A549 (cell line): ENCODE measurements around the gene PAXX. TPM values are rescaled to one million over a fixed set of nuclear protein-coding genes. Genes with fewer than 3 reads are reported as not detected.

Experiments used
- ATAC-seq, 2 experiments: fragments of 200-7000 bp in 1 of 2; fragments of >200 bp in 1 of 2; cut with Nextera tagmentation in 1 of 2; cut with Tn5 transposase in 1 of 2; 3 replicates each; pipeline versions ENCODE4 v1.8.0 to v1.9.1; 2018 to 2020; ENCODE audit warnings: mild to moderate bottlenecking in 1 of 2, moderate library complexity in 1 of 2
- CTCF ChIA-PET: fragments of 300-600 bp; sonication (Branson Sonifier 250); formaldehyde crosslinking; extraction: SDS; loops from one replicate; lab custom pipeline; 2021; ENCODE audit warnings: antibody characterized with exemption, inconsistent platforms; lab: Yijun Ruan, JAX
- POLR2A ChIA-PET: fragments of 350-600 bp; formaldehyde crosslinking; extraction: SDS; loops from one replicate; lab custom pipeline; 2021; ENCODE audit warnings: antibody characterized with exemption, inconsistent platforms; lab: Yijun Ruan, JAX
- DNase-seq, 2 experiments: peaks; one replicate each; pipeline versions ENCODE4 v3.0.0 to v3.0.0-alpha.2; 2011 to 2016; ENCODE audit warnings: low read depth in 1 of 2, low spot score in 1 of 2
- FAIRE-seq: peaks from 2 replicates; lab custom pipeline; 2011; peaks lifted over from hg19 to GRCh38; lab: Jason Lieb, UNC
- H3K27ac ChIP-seq, 2 experiments: fragments of >200 bp; sonication (Bioruptor Twin); formaldehyde crosslinking; 3 replicates each; pipeline ENCODE4 v1.5.1; 2016 to 2017
- H3K4me1 ChIP-seq: fragments of >200 bp; sonication (Bioruptor Twin); formaldehyde crosslinking; 3 replicates; pipeline ENCODE4 v1.6.1; 2016
- H3K4me2 ChIP-seq: fragments of >200 bp; sonication (Bioruptor Twin); formaldehyde crosslinking; 3 replicates; pipeline ENCODE4 v1.6.1; 2016
- H3K4me3 ChIP-seq: fragments of >200 bp; sonication (Bioruptor Twin); formaldehyde crosslinking; 3 replicates; pipeline ENCODE4 v1.5.1; 2016
- H3K9me3 ChIP-seq: fragments of >200 bp; sonication (Bioruptor Twin); formaldehyde crosslinking; 3 replicates; pipeline ENCODE4 v1.6.1; 2016
- BHLHE40 ChIP-seq: IDR thresholded peaks from 2 replicates; pipeline ENCODE4 v1.6.1; 2012; ENCODE audit warnings: low read depth, low read length, inconsistent platforms
- CEBPB ChIP-seq, 2 experiments: fragments of >200 bp in 1 of 2; sonication (Bioruptor Twin) in 1 of 2; formaldehyde crosslinking in 1 of 2; IDR thresholded peaks; 2 replicates each; pipeline ENCODE4 v1.6.1; 2012 to 2016
- CHD4 ChIP-seq: fragments of 200-600 bp; sonication (generic); IDR thresholded peaks from 2 replicates; pipeline ENCODE4 v1.6.1; 2016; ENCODE audit warnings: antibody characterized with exemption, mild to moderate bottlenecking, borderline replicate concordance
- EHMT2 ChIP-seq: fragments of 200-600 bp; sonication (generic); IDR thresholded peaks from 2 replicates; pipeline ENCODE4 v1.6.1; 2016; ENCODE audit warnings: antibody characterized with exemption, low read depth, mild to moderate bottlenecking, moderate library complexity
- ELK1 ChIP-seq: fragments of 150-350 bp; IDR thresholded peaks from 2 replicates; pipeline ENCODE4 v1.6.1; 2014; ENCODE audit warnings: low read depth, mild to moderate bottlenecking, low read length
- ESRRA ChIP-seq: fragments of 150-350 bp; IDR thresholded peaks from 2 replicates; pipeline ENCODE4 v1.6.1; 2014; ENCODE audit warnings: mild to moderate bottlenecking, low read length, borderline replicate concordance
- FOSL2 ChIP-seq, 2 experiments: fragments of 450-650 bp in 1 of 2; fragments of >200 bp in 1 of 2; sonication (Bioruptor Twin) in 1 of 2; formaldehyde crosslinking; IDR thresholded peaks; 2 replicates each; pipeline versions ENCODE4 v1.5.0 to v1.6.1; 2016 to 2020; ENCODE audit warnings: mild to moderate bottlenecking in 1 of 2, moderate library complexity in 1 of 2
- FOXS1 ChIP-seq: fragments of 250-450 bp; sonication (Bioruptor Pico); IDR thresholded peaks from 2 replicates; pipeline ENCODE4 v1.5.0; 2020; ENCODE audit warnings: mild to moderate bottlenecking, moderate library complexity
- HDAC2 ChIP-seq: fragments of 200-600 bp; sonication (generic); IDR thresholded peaks from 2 replicates; pipeline ENCODE4 v1.6.1; 2016
- HOXB13 ChIP-seq: fragments of 250-450 bp; sonication (Bioruptor Pico); IDR thresholded peaks from 2 replicates; pipeline ENCODE4 v1.5.0; 2020; ENCODE audit warnings: low read depth, mild to moderate bottlenecking, moderate library complexity
- KDM1A ChIP-seq: fragments of 200-600 bp; sonication (generic); IDR thresholded peaks from 2 replicates; pipeline ENCODE4 v1.6.1; 2016; ENCODE audit warnings: low read depth, mild to moderate bottlenecking
- KDM5A ChIP-seq: fragments of 200-600 bp; sonication (generic); IDR thresholded peaks from 2 replicates; pipeline ENCODE4 v1.6.1; 2016; ENCODE audit warnings: antibody characterized with exemption, mild to moderate bottlenecking
- NFE2L2 ChIP-seq: fragments of 150-350 bp; conservative IDR thresholded peaks from 2 replicates; pipeline ENCODE4 v1.6.1; 2014; ENCODE audit warnings: low read length
- POLR2A ChIP-seq: IDR thresholded peaks from 2 replicates; pipeline ENCODE4 v1.6.1; 2012; ENCODE audit warnings: mild to moderate bottlenecking, low read length
- POLR2AphosphoS2 ChIP-seq: conservative IDR thresholded peaks from 2 replicates; pipeline ENCODE4 v1.6.1; 2012; ENCODE audit warnings: low read length, improper control_type of control experiment, inconsistent platforms
- RCOR1 ChIP-seq: fragments of 150-350 bp; IDR thresholded peaks from 2 replicates; pipeline ENCODE4 v1.6.1; 2014; ENCODE audit warnings: antibody characterized with exemption, low read length, low read depth
- SREBF2 ChIP-seq: fragments of 450-650 bp; IDR thresholded peaks from 2 replicates; pipeline ENCODE4 v1.6.1; 2014; ENCODE audit warnings: mild to moderate bottlenecking, moderate library complexity
- USF2 ChIP-seq: fragments of 450-650 bp; IDR thresholded peaks from 2 replicates; pipeline ENCODE4 v1.6.1; 2014; ENCODE audit warnings: antibody characterized with exemption
- WGBS: methylation state at CpG from one replicate; pipeline ENCODE4 v1.1.6; 2017; ENCODE audit errors: missing lambda C conversion rate; 5-methylcytosine and 5-hydroxymethylcytosine counted together
- polyA plus RNA-seq, 4 experiments: library from polyadenylated mRNA; depleted of rRNA in 3 of 4; stranded (reverse); fragments of >200 nt; fragmentation: RNase III in 1 of 4; extraction: RNeasy Plus Mini Kit Qiagen cat#74134 plus additional on column Dnase treatment in 1 of 4; gene quantifications; 2 replicates in 3 of 4; 3 replicates in 1 of 4; pipeline ENCODE4 v1.2.3, GENCODE V29; 2011 to 2017
- TF ChIP-seq, protein P1 (sequence below): fragments of 250-450 bp; sonication (Bioruptor Pico); IDR thresholded peaks from 2 replicates; pipeline ENCODE4 v1.5.0; 2020; ENCODE audit warnings: low read depth, mild to moderate bottlenecking, moderate library complexity

PAXX gene
- polyA plus RNA-seq, 2 of the 4 experiments (the other 2 are of a cell fraction): 15.6 to 53.2 TPM

GRCh38 chr9:137009217-137009616, 17.0 kb downstream of the PAXX start:
- no peak overlapping the region for H3K27ac ChIP-seq
- TF ChIP-seq NFE2L2 (no peak), KDM1A (no peak)
- TF ChIP-seq, all 56 proteins: peak for 0
- ATAC-seq (no peak), DNase-seq (no peak), FAIRE-seq (no peak)
- Histone ChIP-seq H3K9me3 (no peaks in the 10 kb centered on the region), H3K4me2 (no peak overlapping the region), H3K4me1 (peaks cover 5% of the 10 kb centered on the region; the same call in 2 of the 3 replicates), H3K4me3 (no peak overlapping the region)
- CTCF ChIA-PET: interaction anchor here (1.0 to 2.9 kb wide), 3 partner anchors 18 to 26 kb away, joined by 4 to 13 read pairs (median 4); no protein-coding TSS in a partner anchor
- POLR2A ChIA-PET: interaction anchor here (0.6 kb wide), 1 partner anchor 17 kb away, joined by 3 read pairs; the partner anchor contains the start of gene PAXX
- WGBS: 90% methylated on average over 9 of the region's 18 CpGs

DNA sequence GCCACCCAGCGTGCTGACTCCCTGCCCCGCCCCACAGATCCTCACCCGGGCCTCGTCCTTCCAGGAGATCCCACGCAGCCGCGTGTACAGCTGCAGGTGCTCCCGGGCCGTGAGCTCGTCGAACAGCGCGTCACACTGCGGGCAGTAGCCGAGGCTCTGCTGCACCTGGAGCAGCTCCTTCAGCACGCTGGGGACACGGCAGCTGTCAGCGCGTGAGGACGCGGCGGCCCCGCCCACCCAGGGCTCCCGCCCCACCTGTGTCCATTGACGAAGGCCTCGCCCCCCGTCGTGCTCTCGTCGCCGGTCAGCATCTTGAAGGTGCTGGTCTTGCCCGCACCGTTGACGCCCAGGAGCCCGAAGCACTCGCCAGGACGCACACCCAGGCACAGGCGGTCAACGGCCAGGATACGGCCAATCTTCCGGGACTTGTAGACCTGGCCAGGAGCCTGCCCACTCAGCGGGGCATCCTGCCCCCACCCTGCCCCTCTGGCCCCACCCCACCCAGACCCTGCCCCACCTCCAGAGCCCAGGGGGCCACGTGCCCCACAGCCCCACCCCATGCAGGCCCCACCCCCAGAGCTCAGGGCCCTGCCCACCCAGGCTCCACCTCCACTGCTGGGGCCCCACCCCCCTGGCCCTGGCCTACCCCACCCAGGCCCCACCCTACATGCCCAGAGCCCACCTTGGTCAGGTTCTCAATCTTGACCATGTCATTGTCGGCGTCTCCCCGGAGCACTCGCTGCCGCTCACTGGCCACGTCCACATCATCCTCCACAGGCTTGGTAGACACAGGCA, 17.9 kb downstream of the PAXX start:
- ChIA-PET CTCF (interaction anchor here (1.0 to 2.9 kb wide), 4 partner anchors 15 to 25 kb away, joined by 4 to 13 read pairs (median 4); no protein-coding TSS in a partner anchor), POLR2A (no interaction called here)
- ATAC-seq (no peak), FAIRE-seq (no peak), DNase-seq (no peak)
- Histone ChIP-seq H3K4me3 (no peak overlapping the region), H3K27ac (no peak overlapping the region), H3K4me2 (no peak overlapping the region), H3K4me1 (peaks cover 5% of the 10 kb centered on the region; the same call in 2 of the 3 replicates), H3K9me3 (no peaks in the 10 kb centered on the region)
- TF ChIP-seq, protein P1, sequence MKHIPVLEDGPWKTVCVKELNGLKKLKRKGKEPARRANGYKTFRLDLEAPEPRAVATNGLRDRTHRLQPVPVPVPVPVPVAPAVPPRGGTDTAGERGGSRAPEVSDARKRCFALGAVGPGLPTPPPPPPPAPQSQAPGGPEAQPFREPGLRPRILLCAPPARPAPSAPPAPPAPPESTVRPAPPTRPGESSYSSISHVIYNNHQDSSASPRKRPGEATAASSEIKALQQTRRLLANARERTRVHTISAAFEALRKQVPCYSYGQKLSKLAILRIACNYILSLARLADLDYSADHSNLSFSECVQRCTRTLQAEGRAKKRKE (CRISPR knock-in tag): no peak
- TF ChIP-seq HDAC2: no peak
- TF ChIP-seq KDM1A: no peak
- TF ChIP-seq ELK1: no peak
- no peak for TF ChIP-seq SREBF2
- no peak for TF ChIP-seq POLR2AphosphoS2
- TF ChIP-seq FOXS1 (CRISPR knock-in tag): no peak
- no peak for TF ChIP-seq EHMT2
- no peak for TF ChIP-seq POLR2A
- 94% methylated on average over 32 of the region's 49 CpGs for WGBS

DNA sequence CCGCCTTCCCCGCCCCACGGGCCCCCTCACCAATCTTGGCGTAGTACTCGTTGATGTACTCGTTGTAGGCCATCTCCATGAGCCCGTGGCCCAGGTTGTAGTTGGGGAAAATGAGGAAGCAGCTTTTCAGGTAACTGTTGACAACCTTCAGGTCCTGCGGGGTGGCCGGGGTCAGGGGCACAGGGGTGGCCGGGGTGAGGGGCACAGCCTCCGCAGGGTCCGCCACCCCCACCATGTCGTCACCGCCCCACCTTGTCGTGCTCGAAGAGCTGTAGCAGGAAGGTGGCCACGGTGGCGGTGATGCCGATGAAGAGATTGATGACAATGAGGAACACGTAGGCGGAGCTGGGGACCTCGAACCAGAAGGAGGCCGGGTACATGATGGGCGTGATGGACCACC, 18.9 kb downstream of the PAXX start:
- no peak for DNase-seq
- POLR2A ChIA-PET: interaction anchor here (0.6 kb wide), 1 partner anchor 648 kb away, joined by 3 read pairs; no protein-coding TSS in a partner anchor
- FAIRE-seq: no peak
- Histone ChIP-seq H3K4me1 (peaks cover 5% of the 10 kb centered on the region; the same call in 2 of the 3 replicates), H3K4me2 (no peak overlapping the region), H3K4me3 (no peak overlapping the region), H3K27ac (no peak overlapping the region), H3K9me3 (no peaks in the 10 kb centered on the region)
- no peak for ATAC-seq
- TF ChIP-seq CHD4: no peak
- no peak for TF ChIP-seq RCOR1
- no peak for TF ChIP-seq HOXB13
- TF ChIP-seq SREBF2: no peak
- no peak for TF ChIP-seq BHLHE40
- TF ChIP-seq KDM5A: no peak
- TF ChIP-seq USF2: no peak
- no peak for TF ChIP-seq CEBPB (IDR thresholded peaks at IDR 0.05)
- no peak for TF ChIP-seq FOSL2 (IDR thresholded peaks at IDR 0.05)
- TF ChIP-seq FOSL2 (CRISPR knock-in tag; IDR thresholded peaks at IDR 0.05): no peak
- no peak for TF ChIP-seq HDAC2
- TF ChIP-seq ESRRA: no peak
- CTCF ChIA-PET: interaction anchor here (0.6 to 3.3 kb wide), 5 partner anchors 11 to 434 kb away, joined by 3 to 13 read pairs (median 5); no protein-coding TSS in a partner anchor
- WGBS: 93% methylated on average over 22 of the region's 24 CpGs
